K562 (cell line): ENCODE measurements around the gene COX4I2. TPM values are rescaled to one million over a fixed set of nuclear protein-coding genes. Genes with fewer than 3 reads are reported as not detected.

Experiments
- ATAC-seq: fragments of 200-7000 bp; cut with Tn5 transposase; 3 replicates; pipeline ENCODE4 v1.9.1; 2020; ENCODE audit warnings: moderate library complexity
- BruUV-seq: library from RNA; stranded (reverse); fragments of 400-500 nt; replicated peaks from 2 replicates; lab custom pipeline; 2021; lab: Mats Ljungman, UMichigan
- CTCF ChIA-PET: fragments of 300-600 bp; formaldehyde crosslinking; extraction: SDS; loops from one replicate; lab custom pipeline; 2021; ENCODE audit warnings: low intra/inter-chr PET ratio; lab: Yijun Ruan, JAX
- POLR2A ChIA-PET: fragments of 300-600, 350-650 bp; sonication (Branson Sonifier 250); formaldehyde crosslinking; extraction: SDS; loops from one replicate; lab custom pipeline; 2021; ENCODE audit warnings: antibody characterized with exemption, inconsistent platforms; lab: Yijun Ruan, JAX
- DNase-seq, 4 experiments: peaks; one replicate each; pipeline versions ENCODE4 v3.0.0 to v3.0.0-alpha.2; 2011 to 2018; ENCODE audit warnings: low spot score in 3 of 4, mixed read lengths in 3 of 4; ENCODE audit errors: extremely low read depth in 1 of 4
- FAIRE-seq: peaks from 2 replicates; lab custom pipeline; 2011; peaks lifted over from hg19 to GRCh38; lab: Jason Lieb, UNC
- H2AFZ ChIP-seq: 2 replicates; pipeline ENCODE4 v1.6.0; 2011; ENCODE audit warnings: low read depth, low read length, control low read depth, inconsistent platforms
- H3K27ac ChIP-seq: fragments of 200-600 bp; 3 replicates; pipeline ENCODE4 v1.8.0; 2011; ENCODE audit warnings: low read depth, mild to moderate bottlenecking, control low read depth, inconsistent platforms, low read length, moderate library complexity, mixed read lengths; ENCODE audit errors: extremely low read depth
- H3K27me3 ChIP-seq, 2 experiments: fragments of 300-600 bp in 1 of 2; 2 replicates in 1 of 2; 3 replicates in 1 of 2; pipeline versions ENCODE4 v1.6.0 to v1.8.0; 2011; ENCODE audit warnings: inconsistent platforms in 2 of 2, low read length in 2 of 2, mild to moderate bottlenecking in 1 of 2, mixed read lengths in 1 of 2, moderate library complexity in 1 of 2; ENCODE audit not compliant: control insufficient read depth in 2 of 2, insufficient read depth in 2 of 2
- H3K36me3 ChIP-seq: fragments of 300-600 bp; 3 replicates; pipeline ENCODE4 v1.8.0; 2011; ENCODE audit warnings: mild to moderate bottlenecking, low read length, inconsistent platforms; ENCODE audit not compliant: control insufficient read depth, insufficient read depth
- H3K4me1 ChIP-seq, 2 experiments: fragments of 200-600 bp in 1 of 2; replicated peaks in 1 of 2; 2 replicates in 1 of 2; 3 replicates in 1 of 2; pipeline versions ENCODE4 v1.5.1 to v1.8.0; 2011; ENCODE audit warnings: inconsistent platforms in 2 of 2, low read length in 2 of 2, mild to moderate bottlenecking in 1 of 2, mixed read lengths in 1 of 2, moderate library complexity in 1 of 2; ENCODE audit not compliant: control insufficient read depth in 2 of 2, insufficient read depth in 2 of 2
- H3K4me2 ChIP-seq: 2 replicates; pipeline ENCODE4 v1.6.1; 2011; ENCODE audit warnings: low read length, control low read depth, inconsistent platforms, mixed read lengths; ENCODE audit not compliant: insufficient read depth
- H3K4me3 ChIP-seq: fragments of 200-600 bp; sonication (generic), shearing (Covaris generic); 2 replicates; pipeline ENCODE4 v1.5.1; 2016; ENCODE audit warnings: control low read depth, inconsistent platforms
- H3K79me2 ChIP-seq: fragments of 200-600 bp; 3 replicates; pipeline ENCODE4 v1.8.0; 2011; ENCODE audit warnings: low read length, inconsistent platforms; ENCODE audit not compliant: control insufficient read depth, insufficient read depth
- H3K9ac ChIP-seq, 2 experiments: 2 replicates each; pipeline versions ENCODE4 v1.6.0 to v1.6.1; 2011; ENCODE audit warnings: low read depth in 2 of 2, low read length in 2 of 2, control low read depth in 1 of 2, inconsistent platforms in 1 of 2, mild to moderate bottlenecking in 1 of 2, mixed read lengths in 1 of 2; ENCODE audit not compliant: insufficient read depth in 1 of 2
- H3K9me1 ChIP-seq: one replicate; pipeline ENCODE4 v1.6.0; 2011; ENCODE audit warnings: inconsistent platforms, mild to moderate bottlenecking, low read length, moderate library complexity; ENCODE audit not compliant: control insufficient read depth, insufficient read depth
- H3K9me3 ChIP-seq: replicated peaks from 2 replicates; pipeline ENCODE4 v1.5.1; 2011; ENCODE audit warnings: low read depth, low read length, inconsistent platforms; ENCODE audit not compliant: control insufficient read depth, insufficient read depth
- H4K20me1 ChIP-seq: replicated peaks from 2 replicates; pipeline ENCODE4 v1.6.1; 2011; ENCODE audit warnings: low read length, inconsistent platforms, mixed read lengths; ENCODE audit not compliant: control insufficient read depth, insufficient read depth
- CTCFL ChIP-seq: IDR thresholded peaks from 2 replicates; pipeline ENCODE4 v1.6.1; 2011; ENCODE audit warnings: borderline replicate concordance, low read depth, mild to moderate bottlenecking, moderate library complexity, low read length; ENCODE audit not compliant: insufficient read depth, poor library complexity, severe bottlenecking
- FOSL1 ChIP-seq: fragments of 200-800 bp; sonication (Bioruptor generic); conservative IDR thresholded peaks from 2 replicates; pipeline ENCODE4 v1.6.1; 2016; ENCODE audit warnings: missing genetic modification characterization, missing compliant biosample characterization
- SMAD2 ChIP-seq: fragments of 150-350 bp; IDR thresholded peaks from 2 replicates; pipeline ENCODE4 v1.6.1; 2014; ENCODE audit warnings: low read depth, mild to moderate bottlenecking, low read length
- U2AF2 ChIP-seq: fragments of 200-400 bp; formaldehyde crosslinking; optimal IDR thresholded peaks from 2 replicates; pipeline ENCODE3; 2017; ENCODE audit warnings: low read depth, mild to moderate bottlenecking, low read length
- ZBED1 ChIP-seq: IDR thresholded peaks from 2 replicates; pipeline ENCODE4 v1.6.1; 2014
- ZNF408 ChIP-seq: fragments of 250-450 bp; sonication (Bioruptor Pico); IDR thresholded peaks from 2 replicates; pipeline ENCODE4 v1.4.0; 2020; ENCODE audit warnings: low read depth, mild to moderate bottlenecking, moderate library complexity
- WGBS: fragments of 100-300 bp; shearing (Covaris generic); methylation state at CpG from one replicate; pipeline ENCODE4 v1.1.6; 2016; ENCODE audit warnings: low coverage, mixed read lengths; ENCODE audit not compliant: insufficient coverage; ENCODE audit errors: missing lambda C conversion rate; 5-methylcytosine and 5-hydroxymethylcytosine counted together
- in situ Hi-C: fragments of 300-500 bp; cut with MboI; formaldehyde crosslinking; loops from 4 replicates; pipeline ENCODE4 v1.15.0; 2018; ENCODE audit warnings: inconsistent platforms, mixed read lengths
- intact Hi-C: fragments of 100-400 bp; cut with micrococcal nuclease; formaldehyde crosslinking; loops from 2 replicates; pipeline ENCODE4 v1.14.2; 2022
- polyA plus RNA-seq, 8 experiments: library from polyadenylated mRNA; depleted of rRNA in 4 of 8; stranded (reverse) in 5 of 8; unstranded in 3 of 8; fragments of >200 nt; fragmentation: Nextera tagmentation in 2 of 8; fragmentation: Illumina TruSeq in 1 of 8; extraction: Ambion mirVana in 2 of 8; extraction: Trizol in 1 of 8; gene quantifications; 2 replicates each; pipeline versions ENCODE4 v1.2.1 to v1.2.3, GENCODE V29; 2011 to 2014; ENCODE audit warnings: inconsistent platforms in 1 of 8, missing spikeins in 1 of 8
- total RNA-seq, 7 experiments: library from RNA; depleted of rRNA in 6 of 7; stranded (reverse); fragments of >200 nt in 6 of 7; fragmentation: Illumina TruSeq in 2 of 7; extraction: Trizol in 2 of 7; gene quantifications; 2 replicates each; pipeline versions ENCODE4 v1.2.1 to v1.2.3, GENCODE V29; 2011 to 2021; ENCODE audit warnings: low replicate concordance in 1 of 7

The COX4I2 gene
- total and polyA plus RNA-seq, 9 of the 15 experiments (the other 6 are each of a cell fraction or from before 2014, with no cell fraction given), result not detected

GRCh38 chr20:31593221-31594001 is 44.3 kb upstream of the COX4I2 start (continued):
- TF ChIP-seq CTCFL (no peak), FOSL1 (tag) (peak; percentile 86), U2AF2 (no peak), SMAD2 (no peak)

- no peak overlapping the region for H3K4me3 ChIP-seq
- no peaks in the 10 kb centered on the region for H3K9me3 ChIP-seq
- H3K4me1 ChIP-seq, result peaks cover 34 to 35% of the 10 kb centered on the region in 2 experiments
- H3K27me3 ChIP-seq, result no peaks in the 10 kb centered on the region
- no TSS peak for BruUV-seq
- in situ Hi-C loops, result loop anchor here (25.0 kb wide), 1 partner anchor 1043 kb away; no protein-coding TSS in a partner anchor
- no peaks in the 10 kb centered on the region for H4K20me1 ChIP-seq
- TF ChIP-seq ZBED1, result no peak
- TF ChIP-seq ZNF408 (CRISPR knock-in tag), result no peak
- TF ChIP-seq, all 486 proteins: peak for 0
- H3K27ac ChIP-seq, result no peak overlapping the region; the same call in 2 of the 3 replicates
- ChIA-PET POLR2A (interaction anchor here (1.2 to 1.9 kb wide), 2 partner anchors 16 to 22 kb away, joined by 4 to 5 read pairs; no protein-coding TSS in a partner anchor), CTCF (no interaction called here)
- intact Hi-C loops, result no loop called here
- ATAC-seq (no peak), FAIRE-seq (no peak), DNase-seq (no peak)
- no peak overlapping the region for H3K4me2 ChIP-seq
- no peak overlapping the region for H2AFZ ChIP-seq
- H3K79me2 ChIP-seq, result no peaks in the 10 kb centered on the region; the same call in 2 of the 3 replicates
- H3K9ac ChIP-seq, result peak overlapping the region in 1 of 2 experiments; percentile 68; a peak in 2 of 4 replicates
- H3K36me3 ChIP-seq, result no peaks in the 10 kb centered on the region
- 86% methylated on average over 11 of the region's 13 CpGs for whole genome bisulfite sequencing
- H3K9me1 ChIP-seq, result no peaks in the 10 kb centered on the region
Measured at GRCh38 chr20:31594002-31594557, 43.6 kb upstream of the COX4I2 start.
